Measurements from ENCODE around the gene STX11.

GRCh38 chr6:144110210-144110609 lies 40.1 kb upstream of the STX11 start:
- TF ChIP-seq SREBF2 (IDR thresholded peaks at IDR 0.05; ENCODE audit: low read length), result no peak
- no peak for TF ChIP-seq CTCF (IDR thresholded peaks at IDR 0.05 in 2 of 3, conservative IDR thresholded peaks at IDR 0.05 in 1 of 3; ENCODE audit: control insufficient read depth in 2 of 3, extremely low read depth in 1 of 3, insufficient read depth in 1 of 3, low read depth in 3 of 3, low read length in 3 of 3)
- no peak for TF ChIP-seq REST (IDR thresholded peaks at IDR 0.05; ENCODE audit: low read depth, low read length)
- no peak for TF ChIP-seq CEBPB (IDR thresholded peaks at IDR 0.05; ENCODE audit: borderline replicate concordance in 1 of 2, low read depth in 2 of 2, low read length in 2 of 2)
- TF ChIP-seq SRF (IDR thresholded peaks at IDR 0.05; ENCODE audit: low read depth in 2 of 2, low read length in 2 of 2), result no peak
- TF ChIP-seq TAF1 (IDR thresholded peaks at IDR 0.05; ENCODE audit: borderline replicate concordance, low read depth, low read length), result no peak
- no peak for TF ChIP-seq BCL3 (IDR thresholded peaks at IDR 0.05; ENCODE audit: borderline replicate concordance, insufficient read depth, low read depth, low read length, poor library complexity, severe bottlenecking)
- no peak for TF ChIP-seq EZH2 (IDR thresholded peaks at IDR 0.05; ENCODE audit: borderline replicate concordance, control insufficient read depth, low read depth, low read length)

Data from GM12878 (cell line).